H9 (cell line): ENCODE data around the gene TM6SF1. TPM values are rescaled to one million over a fixed set of nuclear protein-coding genes. Genes with fewer than 3 reads are reported as not detected.

Source experiments
- DNase-seq: peaks from one replicate; pipeline ENCODE4 v3.0.0-alpha.2; 2017
- H2AFZ ChIP-seq: one replicate; pipeline ENCODE4 v1.6.1; 2013; ENCODE audit warnings: mild to moderate bottlenecking, low read length, control low read depth, moderate library complexity
- H2AK5ac ChIP-seq: 2 replicates; pipeline ENCODE4 v1.6.1; 2013; ENCODE audit warnings: low read length, control low read depth, mixed read lengths; ENCODE audit not compliant: insufficient read length
- H2BK120ac ChIP-seq: one replicate; pipeline ENCODE4 v1.6.1; 2013; ENCODE audit warnings: low read depth, mild to moderate bottlenecking, low read length, control low read depth, inconsistent platforms; ENCODE audit not compliant: poor library complexity, severe bottlenecking
- H2BK12ac ChIP-seq: 2 replicates; pipeline ENCODE4 v1.6.1; 2013; ENCODE audit warnings: low read length, control low read depth, mixed read lengths, low read depth; ENCODE audit not compliant: insufficient read length
- H2BK15ac ChIP-seq: 2 replicates; pipeline ENCODE4 v1.6.1; 2013; ENCODE audit warnings: low read depth, low read length, control low read depth
- H2BK20ac ChIP-seq: one replicate; pipeline ENCODE4 v1.6.1; 2013; ENCODE audit warnings: low read depth, mild to moderate bottlenecking, low read length, control low read depth, inconsistent platforms; ENCODE audit not compliant: poor library complexity, severe bottlenecking
- H2BK5ac ChIP-seq: 2 replicates; pipeline ENCODE4 v1.6.1; 2013; ENCODE audit warnings: low read length, control low read depth, mixed read lengths; ENCODE audit not compliant: insufficient read length
- H3K14ac ChIP-seq: 2 replicates; pipeline ENCODE4 v1.6.1; 2013; ENCODE audit warnings: low read length, control low read depth; ENCODE audit not compliant: insufficient read depth
- H3K18ac ChIP-seq: 2 replicates; pipeline ENCODE4 v1.6.1; 2013; ENCODE audit warnings: low read depth, mild to moderate bottlenecking, mixed read lengths, low read length, control low read depth; ENCODE audit not compliant: insufficient read length
- H3K23ac ChIP-seq: 2 replicates; pipeline ENCODE4 v1.6.1; 2013; ENCODE audit warnings: low read length, control low read depth, mixed read lengths, low read depth; ENCODE audit not compliant: insufficient read length
- H3K23me2 ChIP-seq: 2 replicates; pipeline ENCODE4 v1.6.1; 2013; ENCODE audit warnings: low read depth, mild to moderate bottlenecking, mixed read lengths, low read length, control low read depth; ENCODE audit not compliant: insufficient read length, poor library complexity, severe bottlenecking
- H3K27ac ChIP-seq: 2 replicates; pipeline ENCODE4 v1.5.1; 2013; ENCODE audit warnings: low read length, control low read depth, mixed read lengths, low read depth; ENCODE audit not compliant: insufficient read length
- H3K27me3 ChIP-seq: 2 replicates; pipeline ENCODE4 v1.6.1; 2013; ENCODE audit warnings: low read length, control low read depth, inconsistent platforms; ENCODE audit not compliant: insufficient read depth
- H3K4ac ChIP-seq: 2 replicates; pipeline ENCODE4 v1.6.1; 2013; ENCODE audit warnings: low read depth, mild to moderate bottlenecking, control low read depth, inconsistent platforms, low read length, moderate library complexity
- H3K4me1 ChIP-seq: 2 replicates; pipeline ENCODE4 v1.6.1; 2013; ENCODE audit warnings: low read length, control low read depth, inconsistent platforms; ENCODE audit not compliant: insufficient read depth
- H3K4me2 ChIP-seq: 2 replicates; pipeline ENCODE4 v1.6.1; 2013; ENCODE audit warnings: low read length, control low read depth, mixed read lengths; ENCODE audit not compliant: insufficient read length, insufficient read depth
- H3K56ac ChIP-seq: 2 replicates; pipeline ENCODE4 v1.6.1; 2013; ENCODE audit warnings: low read depth, mild to moderate bottlenecking, mixed read lengths, low read length, control low read depth; ENCODE audit not compliant: insufficient read length
- H3K79me1 ChIP-seq: 2 replicates; pipeline ENCODE4 v1.6.1; 2013; ENCODE audit warnings: low read depth, mild to moderate bottlenecking, moderate library complexity, low read length, control low read depth, inconsistent platforms; ENCODE audit not compliant: insufficient read depth, poor library complexity, severe bottlenecking
- H3K79me2 ChIP-seq: 2 replicates; pipeline ENCODE4 v1.6.1; 2013; ENCODE audit warnings: low read length, control low read depth, inconsistent platforms; ENCODE audit not compliant: insufficient read depth
- H3K9ac ChIP-seq: 2 replicates; pipeline ENCODE4 v1.6.1; 2013; ENCODE audit warnings: low read length, control low read depth, mixed read lengths; ENCODE audit not compliant: insufficient read length; ENCODE audit errors: extremely low read depth
- H3K9me3 ChIP-seq: one replicate; pipeline ENCODE4 v1.6.1; 2013; ENCODE audit warnings: low read depth, low read length, inconsistent platforms; ENCODE audit not compliant: control insufficient read depth
- H3T11ph ChIP-seq: one replicate; pipeline ENCODE4 v1.6.1; 2013; ENCODE audit warnings: mild to moderate bottlenecking, low read length, control low read depth, inconsistent platforms
- H4K20me1 ChIP-seq: one replicate; pipeline ENCODE4 v1.6.1; 2013; ENCODE audit not compliant: control insufficient read depth, insufficient read length, insufficient read depth
- H4K5ac ChIP-seq: 2 replicates; pipeline ENCODE4 v1.6.1; 2013; ENCODE audit warnings: low read depth, mild to moderate bottlenecking, mixed read lengths, low read length, control low read depth; ENCODE audit not compliant: insufficient read length
- H4K8ac ChIP-seq: replicated peaks from 2 replicates; pipeline ENCODE4 v1.6.1; 2013; ENCODE audit warnings: low read length, control low read depth, mixed read lengths, low read depth; ENCODE audit not compliant: insufficient read length
- H4K91ac ChIP-seq: 2 replicates; pipeline ENCODE4 v1.6.1; 2013; ENCODE audit warnings: low read depth, mild to moderate bottlenecking, moderate library complexity, mixed read lengths, low read length, control low read depth; ENCODE audit not compliant: insufficient read length
- H3K27ac Mint-ChIP-seq, 3 experiments: 2 replicates in 2 of 3; 3 replicates in 1 of 3; pipeline ENCODE4 v1.8.0; 2020 to 2021; ENCODE audit warnings: mixed read lengths in 3 of 3, mild to moderate bottlenecking in 1 of 3, moderate library complexity in 1 of 3
- H3K27me3 Mint-ChIP-seq: 2 replicates; pipeline ENCODE4 v1.8.0; 2021; ENCODE audit warnings: low read depth, mild to moderate bottlenecking, moderate library complexity, mixed read lengths
- H3K36me3 Mint-ChIP-seq, 3 experiments: 2 replicates in 2 of 3; 3 replicates in 1 of 3; pipeline ENCODE4 v1.8.0; 2020 to 2021; ENCODE audit warnings: low read depth in 3 of 3, mixed read lengths in 3 of 3; ENCODE audit not compliant: insufficient read depth in 1 of 3
- H3K4me1 Mint-ChIP-seq, 2 experiments: 2 replicates each; pipeline ENCODE4 v1.8.0; 2020; ENCODE audit warnings: mixed read lengths in 2 of 2
- H3K4me3 Mint-ChIP-seq, 2 experiments: 2 replicates in 1 of 2; 3 replicates in 1 of 2; pipeline ENCODE4 v1.8.0; 2020 to 2021; ENCODE audit warnings: mild to moderate bottlenecking in 2 of 2, mixed read lengths in 2 of 2, moderate library complexity in 1 of 2
- H3K9me3 Mint-ChIP-seq, 2 experiments: 2 replicates in 1 of 2; 3 replicates in 1 of 2; pipeline ENCODE4 v1.8.0; 2020; ENCODE audit warnings: mild to moderate bottlenecking in 2 of 2, mixed read lengths in 2 of 2, moderate library complexity in 1 of 2
- CTCF ChIP-seq: fragments of 200-600 bp; sonication (generic); conservative IDR thresholded peaks from 3 replicates; pipeline ENCODE4 v1.8.0; 2021; ENCODE audit warnings: antibody characterized with exemption, mild to moderate bottlenecking
- WGBS: extraction: QIAGEN DNeasy Blood & Tissue Kit; methylation state at CpG from one replicate; pipeline ENCODE4 v1.1.7; 2013; ENCODE audit warnings: missing lambda C conversion rate, low lambda C conversion rate, mixed read lengths; ENCODE audit not compliant: insufficient read length; ENCODE audit errors: extremely low coverage; 5-methylcytosine and 5-hydroxymethylcytosine counted together
- total RNA-seq: library from RNA; stranded (reverse); gene quantifications from 2 replicates; pipeline ENCODE4 v1.2.1, GENCODE V29; 2021

TM6SF1 gene
- total RNA-seq, 1 experiment from 2014 or later = 0.96 TPM

- no peak for DNase-seq
- no peaks in the 10 kb centered on the region; the same call in 1 of the 2 replicates for H3K27me3 ChIP-seq
- H2BK120ac ChIP-seq = no peak overlapping the region
- H4K5ac ChIP-seq = no peak overlapping the region
- H3K4me2 ChIP-seq = no peak overlapping the region
- H2BK15ac ChIP-seq = no peak overlapping the region
- no peak overlapping the region for H2AFZ ChIP-seq
- no peak overlapping the region for H3K14ac ChIP-seq
- Mint-ChIP-seq H3K4me1 (peaks cover 0 to 14% of the 10 kb centered on the region in 2 experiments; a peak in 2 of 4 replicates), H3K4me3 (no peak overlapping the region), H3K36me3 (peaks cover 0 to 4% (median 0%) of the 10 kb centered on the region in 3 experiments; a peak in 3 of 7 replicates), H3K27me3 (peaks cover 27% of the 10 kb centered on the region), H3K27ac (no peak overlapping the region), H3K9me3 (peaks cover 0 to 6% of the 10 kb centered on the region in 2 experiments; a peak in 2 of 5 replicates)
- H3K79me2 ChIP-seq = no peaks in the 10 kb centered on the region
- no peak overlapping the region for H2AK5ac ChIP-seq
- no peak overlapping the region for H3K27ac ChIP-seq
- no peak overlapping the region for H2BK5ac ChIP-seq
- H3K4me1 ChIP-seq = no peaks in the 10 kb centered on the region
- WGBS = no CpG with 5 or more reads among the region's 3 CpGs
- no peak overlapping the region for H2BK12ac ChIP-seq
- H3K23ac ChIP-seq = no peak overlapping the region
- no peak overlapping the region for H4K8ac ChIP-seq
- H3K23me2 ChIP-seq = no peaks in the 10 kb centered on the region
- H3K56ac ChIP-seq = no peak overlapping the region
- no peak overlapping the region for H2BK20ac ChIP-seq
- H3T11ph ChIP-seq = no peak overlapping the region
- no peaks in the 10 kb centered on the region for H3K9me3 ChIP-seq
- no peaks in the 10 kb centered on the region for H4K20me1 ChIP-seq
- no peak for TF ChIP-seq CTCF
- no peak overlapping the region for H3K4ac ChIP-seq
- H3K9ac ChIP-seq = no peak overlapping the region
- no peaks in the 10 kb centered on the region for H3K79me1 ChIP-seq
- H3K18ac ChIP-seq = no peak overlapping the region
- no peak overlapping the region for H4K91ac ChIP-seq
These were observed 5.5 kb downstream of the TM6SF1 start for GRCh38 chr15:83112956-83113299.
